ENCODE data around the gene PI4K2B.
"Not testable (repeated sequence)": the region's sequence is repeated elsewhere in the genome, so short reads cannot be mapped to it uniquely, and the experiment has no call there.

The PI4K2B gene

DNA sequence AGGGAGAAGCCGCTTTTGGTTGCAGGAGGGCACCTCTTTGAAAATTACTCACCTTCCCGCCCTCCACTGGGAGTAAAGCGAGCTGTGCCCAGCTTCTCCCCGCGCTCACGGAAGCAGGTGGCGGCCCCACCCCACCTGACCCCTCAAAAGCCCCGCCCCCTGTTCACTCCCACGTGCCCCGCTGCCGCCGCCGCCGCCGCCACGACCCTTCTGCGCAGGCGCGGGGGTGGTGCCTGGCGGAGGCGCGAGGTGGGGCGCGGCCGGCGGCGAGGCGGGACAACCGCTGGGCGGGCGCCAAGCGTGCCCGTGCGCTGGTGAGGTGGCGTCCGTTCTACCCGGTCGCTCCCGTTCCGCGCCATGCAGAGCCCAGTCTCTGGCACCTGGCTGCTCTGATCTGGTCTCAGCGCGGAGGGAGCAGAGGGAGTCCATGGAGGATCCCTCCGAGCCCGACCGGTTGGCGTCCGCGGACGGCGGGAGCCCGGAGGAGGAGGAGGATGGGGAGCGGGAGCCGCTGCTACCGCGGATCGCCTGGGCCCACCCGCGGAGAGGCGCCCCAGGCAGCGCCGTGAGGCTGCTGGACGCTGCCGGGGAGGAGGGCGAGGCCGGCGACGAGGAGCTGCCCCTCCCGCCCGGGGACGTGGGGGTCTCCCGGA is at the start of gene PI4K2B:
Gene PI4K2B (plus strand): TSS at position 297 of the 653 bp plus-strand sequence. CDS start 131 bp downstream, at position 428.
- DNase-seq (ENCODE audit: low read depth) = peak; percentile 92

- DNase-seq (ENCODE audit: low read depth) = no peak
These were observed 49.8 kb upstream of the PI4K2B start for GRCh38 chr4:25184056-25184455.

DNA sequence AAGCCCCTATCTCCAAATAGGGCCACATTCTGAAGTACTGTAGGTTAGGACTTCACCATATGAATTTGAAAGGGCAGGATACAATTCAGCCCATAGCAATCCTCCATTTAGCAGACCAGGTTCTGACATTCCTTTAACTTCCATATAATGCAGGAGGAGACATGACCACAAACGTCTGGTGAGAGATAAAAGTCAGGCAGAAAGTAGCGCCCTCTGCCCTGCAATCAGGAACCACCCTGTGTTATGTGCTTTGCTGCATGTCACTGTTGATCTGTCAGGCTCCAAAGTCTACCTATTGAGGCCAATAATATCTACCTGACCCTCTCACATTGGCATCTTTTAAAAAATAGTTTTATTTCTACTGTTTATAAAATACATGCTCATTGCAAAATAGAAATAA is 43.4 kb upstream of the PI4K2B start:
- no peak for DNase-seq (ENCODE audit: low read depth)

DNA sequence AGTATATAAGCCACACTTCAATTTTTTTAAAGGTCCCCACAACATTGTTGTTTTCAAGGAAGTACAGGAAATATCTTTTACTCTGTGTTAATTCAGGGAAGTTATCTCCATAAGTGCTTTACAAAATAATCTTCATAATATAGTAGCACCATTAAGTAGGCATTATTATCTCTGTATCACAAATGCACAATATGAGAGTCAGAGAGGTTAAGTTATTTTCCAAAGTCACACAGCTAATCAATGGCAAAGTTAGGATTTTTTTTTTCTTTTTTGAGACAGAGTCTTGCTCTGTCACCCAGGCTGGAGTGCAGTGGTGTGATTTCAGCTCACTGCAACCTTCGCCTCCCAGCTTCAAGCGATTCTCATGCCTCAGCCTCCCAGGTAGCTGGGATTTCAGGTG is 35.1 kb upstream of the PI4K2B start:
- DNase-seq (ENCODE audit: low read depth) = no peak

DNA sequence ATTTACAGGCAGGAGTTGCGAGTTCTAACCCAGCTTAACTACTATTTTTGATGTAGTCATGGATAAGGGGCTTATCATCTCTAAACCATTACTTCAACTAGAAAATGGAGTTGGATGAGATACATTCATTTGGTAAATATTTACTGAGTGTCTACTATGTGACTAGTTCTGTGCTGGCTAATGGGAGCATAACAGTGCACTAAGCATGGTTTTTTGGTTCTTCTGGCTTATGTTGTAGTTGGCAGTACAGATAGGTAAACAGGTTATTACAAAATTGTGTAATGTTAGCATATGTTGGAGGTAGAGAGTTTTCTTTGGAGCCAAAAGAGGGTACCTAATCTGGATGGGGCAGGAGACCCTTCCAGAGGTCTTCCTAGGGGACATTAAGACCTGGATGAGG is 25.8 kb upstream of the PI4K2B start:
- no peak for DNase-seq (ENCODE audit: low read depth)

DNA sequence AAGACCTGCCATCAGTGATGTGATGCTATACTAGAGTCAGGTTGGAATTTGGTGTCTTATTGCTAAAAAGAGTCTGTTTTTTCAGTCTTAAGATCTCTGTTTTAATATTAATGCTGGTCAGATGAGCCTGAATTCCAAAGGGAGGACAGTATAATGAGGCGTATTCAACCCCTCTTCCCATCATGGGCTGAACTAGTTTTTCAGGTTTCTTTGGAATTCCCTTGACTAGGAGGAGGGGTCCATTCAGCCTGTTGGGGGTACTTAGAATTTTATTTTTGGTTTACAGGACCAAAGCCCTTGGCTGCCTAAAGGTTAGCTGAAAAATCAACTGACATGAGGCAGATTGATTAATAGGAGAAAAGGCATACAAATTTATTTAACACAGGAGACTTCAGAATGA is 24.1 kb upstream of the PI4K2B start:
- DNase-seq (ENCODE audit: low read depth) = no peak

GRCh38 chr4:25211721-25212120 is 22.1 kb upstream of the PI4K2B start:
- no peak for DNase-seq (ENCODE audit: low read depth)

DNA sequence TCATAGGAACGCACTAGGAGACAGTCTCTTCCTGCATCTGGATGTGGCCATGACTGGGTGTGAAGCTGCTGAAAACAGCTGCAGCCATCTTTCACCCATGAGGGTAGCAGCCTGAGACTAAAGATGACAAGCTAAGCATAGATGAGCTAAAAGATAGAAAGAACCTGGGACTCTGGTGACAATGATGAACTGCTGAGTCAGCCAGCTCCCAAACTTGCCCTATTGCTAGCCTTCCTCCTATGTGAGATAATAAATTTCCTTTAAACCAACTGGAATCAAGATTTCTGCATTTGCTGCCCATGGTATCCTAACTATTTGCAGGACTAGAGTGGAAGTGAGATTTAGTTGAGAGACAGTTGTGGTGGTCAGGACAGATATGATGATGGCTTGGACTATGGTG is 21.0 kb upstream of the PI4K2B start:
- DNase-seq (ENCODE audit: low read depth) = no peak

DNA sequence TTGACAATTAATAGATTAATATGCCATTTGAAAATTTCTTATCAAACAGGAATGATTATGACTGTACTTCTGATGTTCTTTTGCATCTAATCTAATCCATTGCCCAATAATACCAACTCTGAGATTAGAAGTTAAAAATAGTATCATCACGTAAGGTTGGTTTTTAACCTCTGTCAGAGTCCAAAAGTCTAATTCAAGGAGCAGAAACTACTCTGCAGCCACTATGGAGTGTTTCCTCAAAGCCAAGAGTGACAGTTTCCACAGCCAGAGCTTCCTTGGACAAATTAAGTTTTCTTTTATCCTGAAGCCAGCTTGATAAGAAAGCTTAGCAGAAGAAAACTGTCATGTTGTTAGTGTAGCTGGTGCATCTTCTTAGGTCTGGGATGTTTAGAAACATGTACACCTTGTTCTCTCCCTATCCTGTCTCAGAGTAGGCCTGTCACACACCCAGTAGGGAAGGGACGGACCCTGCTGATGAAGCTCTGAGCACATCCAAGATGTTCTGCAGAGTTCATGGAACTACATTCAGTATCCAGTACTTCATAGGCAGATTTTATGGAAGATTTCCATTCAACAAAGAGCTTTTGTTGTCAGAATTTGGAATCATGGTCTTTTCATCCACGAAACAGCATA is 20.4 kb upstream of the PI4K2B start:
- DNase-seq (ENCODE audit: low read depth) = no peak

DNA sequence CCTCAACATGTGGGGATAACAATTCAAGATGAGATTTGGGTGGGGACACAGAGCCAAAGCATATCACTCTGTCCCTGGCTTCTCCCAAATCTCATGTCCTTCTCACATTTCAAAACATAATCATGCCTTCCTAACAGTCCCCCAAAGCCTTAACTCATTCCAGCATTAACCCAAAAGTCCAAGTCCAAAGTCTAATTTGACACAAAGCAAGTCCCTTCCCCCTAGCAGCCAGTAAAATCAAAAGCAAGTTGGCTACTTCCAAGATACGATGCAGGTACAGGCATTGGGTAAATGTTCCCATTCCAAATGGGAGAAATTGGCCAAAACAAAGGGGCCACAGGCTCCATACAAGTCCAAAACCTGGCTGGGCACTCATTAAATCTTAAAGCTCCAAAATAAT is 19.1 kb upstream of the PI4K2B start:
- DNase-seq (ENCODE audit: low read depth) = not testable (repeated sequence)

- no peak for DNase-seq (ENCODE audit: low read depth)
These were observed 18.3 kb upstream of the PI4K2B start for GRCh38 chr4:25215511-25215910.

DNA sequence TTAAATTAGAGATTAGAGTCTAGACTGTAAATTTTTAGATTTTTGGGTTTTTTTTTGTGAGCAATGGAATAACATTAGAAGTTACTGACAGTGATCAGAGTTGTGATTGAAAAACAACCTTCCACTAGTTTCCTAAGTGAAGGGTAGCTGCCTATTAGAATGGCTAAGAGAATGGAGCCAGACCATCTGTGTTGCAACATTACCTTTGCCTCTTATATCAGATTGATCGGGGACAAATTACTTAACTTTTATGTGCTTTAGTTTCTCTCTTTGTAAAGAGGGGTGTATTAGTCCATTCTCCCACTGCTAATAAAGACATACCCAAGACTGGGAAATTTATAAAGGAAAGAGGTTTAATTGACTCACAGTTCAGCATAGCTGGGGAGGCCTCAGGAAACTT is 12.5 kb upstream of the PI4K2B start:
- DNase-seq (ENCODE audit: low read depth) = no peak

DNA sequence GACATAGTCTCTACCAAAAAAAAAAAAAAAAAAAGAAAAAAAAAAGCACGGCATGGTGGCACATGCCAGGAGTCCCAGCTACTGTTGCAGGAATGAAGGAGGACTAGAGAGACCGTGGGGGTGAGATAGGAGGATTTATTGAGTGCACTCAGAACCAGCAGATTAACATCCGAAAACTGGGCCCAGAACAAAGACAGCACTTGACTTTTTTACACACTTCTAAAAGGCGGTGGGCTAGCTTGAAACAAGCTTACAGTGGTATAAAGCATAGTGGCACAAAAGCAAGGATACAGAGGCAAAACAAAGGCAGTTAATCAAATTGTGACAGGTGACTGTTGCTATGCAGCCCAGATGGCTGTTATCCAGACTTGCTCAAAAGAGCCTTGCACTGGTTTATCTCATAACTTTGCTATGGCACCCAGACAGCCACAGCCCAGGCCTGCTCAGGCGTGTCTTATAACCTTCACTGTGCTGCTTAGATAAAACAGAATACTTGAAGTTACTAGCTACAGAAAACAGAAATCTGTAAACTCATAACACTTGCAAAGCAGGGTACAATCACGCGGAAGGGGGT is 9.9 kb upstream of the PI4K2B start:
- no peak for DNase-seq (ENCODE audit: low read depth)

GRCh38 chr4:25229804-25230203 is 4.0 kb upstream of the PI4K2B start:
- no peak for DNase-seq (ENCODE audit: low read depth)

- no peak for DNase-seq (ENCODE audit: low read depth)
These were observed 639 bp upstream of the PI4K2B start for GRCh38 chr4:25233194-25233593.

DNA sequence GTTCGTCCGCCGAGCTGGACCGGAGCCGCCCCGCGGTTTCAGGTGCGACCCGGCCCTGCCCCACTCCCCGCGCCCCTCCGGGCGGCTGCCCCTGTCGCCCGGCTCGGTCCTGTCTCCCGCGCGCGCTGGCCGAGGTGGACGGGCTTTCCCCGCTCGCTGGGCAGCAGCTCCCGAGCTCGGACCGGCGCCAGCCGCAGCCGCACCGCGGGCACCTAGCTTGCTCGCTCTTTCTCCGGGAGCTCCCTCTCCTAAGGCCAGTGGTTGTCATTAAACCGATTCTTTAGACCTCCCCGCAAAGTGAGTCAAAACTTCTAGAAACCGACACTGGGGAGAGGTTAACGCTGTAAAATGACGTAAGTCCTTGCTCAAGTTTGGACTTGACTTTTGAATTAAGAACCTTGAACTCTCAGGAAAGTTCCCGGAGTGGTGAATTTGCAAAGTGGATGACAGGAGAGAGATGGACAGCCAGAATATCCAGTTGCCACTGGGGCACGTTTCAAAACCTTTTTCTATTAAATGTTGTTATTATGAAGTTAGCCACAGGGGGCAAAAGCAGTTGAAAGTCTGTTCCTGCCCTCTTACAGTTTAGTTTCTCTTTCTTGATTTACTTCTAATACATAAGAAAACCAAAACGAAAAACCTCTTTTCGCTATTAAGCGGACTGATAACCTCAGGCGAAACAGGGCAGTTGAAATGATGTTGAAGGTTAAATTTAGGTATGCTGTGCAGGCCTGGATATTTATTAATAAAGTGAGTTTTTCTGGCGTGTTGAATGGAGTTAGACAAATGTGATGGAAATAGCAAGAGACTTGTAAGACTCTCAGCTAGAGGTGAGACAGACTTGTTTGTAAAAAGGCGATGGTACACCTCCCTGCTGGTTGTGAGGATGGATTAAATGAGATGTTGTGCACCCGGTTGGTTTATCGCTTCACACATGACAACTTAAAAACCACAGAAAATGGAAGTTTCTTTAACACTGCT is 847 bp downstream of the PI4K2B start:
- DNase-seq (ENCODE audit: low read depth) = no peak

DNA sequence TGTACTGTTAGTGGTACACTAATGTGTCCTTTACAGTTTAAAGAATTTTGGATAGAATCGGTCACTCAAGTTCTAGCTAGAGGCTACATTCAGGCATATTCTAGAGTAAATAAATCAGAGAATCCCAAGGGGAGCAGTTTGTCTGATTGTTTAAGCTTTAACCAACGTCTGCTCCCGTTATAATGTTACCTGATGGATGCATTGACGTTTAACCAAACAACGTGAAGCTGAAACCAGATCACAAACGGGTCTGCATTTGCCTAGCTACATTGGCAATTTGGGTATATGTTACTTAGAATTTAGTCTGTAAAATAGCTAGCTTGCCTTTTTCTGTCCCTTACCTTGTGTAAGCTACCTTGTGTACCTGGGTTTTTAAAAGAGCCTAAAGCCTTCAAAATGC is 1.6 kb downstream of the PI4K2B start:
- no peak for DNase-seq (ENCODE audit: low read depth)

DNA sequence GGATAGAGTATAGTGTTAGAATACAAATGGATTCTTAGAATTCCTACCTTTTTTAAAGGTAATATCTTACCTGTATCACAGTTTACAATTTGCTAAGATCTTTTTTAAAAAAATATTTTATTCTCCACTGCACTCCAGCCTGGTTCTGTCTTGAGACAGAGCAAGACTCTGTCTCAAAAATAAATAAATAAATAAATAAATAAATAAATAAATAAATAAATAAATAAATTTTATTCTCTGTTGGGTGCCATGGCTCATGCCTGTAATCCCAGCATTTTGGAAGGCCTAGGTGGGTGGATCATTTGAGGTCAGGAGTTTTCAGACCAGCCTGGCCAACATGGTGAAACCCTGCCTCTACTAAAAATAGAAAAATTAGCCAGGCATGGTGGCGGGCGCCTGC is 2.2 kb downstream of the PI4K2B start:
- not testable (repeated sequence) for DNase-seq (ENCODE audit: low read depth)

GRCh38 chr4:25236971-25237370 is 3.1 kb downstream of the PI4K2B start:
- DNase-seq (ENCODE audit: low read depth) = no peak

DNA sequence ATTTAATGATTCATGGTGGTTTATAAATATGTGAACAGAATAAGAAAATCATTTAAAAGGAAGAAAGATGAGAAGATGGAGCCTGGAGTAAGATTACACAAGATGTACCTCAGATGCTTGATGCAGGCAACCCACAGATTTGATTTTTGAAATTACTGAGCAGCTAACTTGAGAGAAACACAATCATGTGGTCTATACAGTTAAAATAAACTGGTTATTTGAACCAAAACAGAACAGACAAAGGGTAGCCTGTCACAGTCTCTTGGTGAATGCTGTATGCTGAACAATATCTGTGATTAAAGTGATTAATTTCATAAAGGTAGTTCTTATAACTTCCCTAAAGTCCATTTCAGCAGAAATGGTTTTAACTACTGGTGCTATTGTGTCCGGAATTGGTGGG is 4.2 kb downstream of the PI4K2B start:
- no peak for DNase-seq (ENCODE audit: low read depth)

GRCh38 chr4:25239528-25239927 is 5.7 kb downstream of the PI4K2B start:
- DNase-seq (ENCODE audit: low read depth) = not testable (repeated sequence)

- DNase-seq (ENCODE audit: low read depth) = not testable (repeated sequence)
These were observed 6.9 kb downstream of the PI4K2B start for GRCh38 chr4:25240754-25241210.
